ENCODE data around the gene ZP1.

DNA sequence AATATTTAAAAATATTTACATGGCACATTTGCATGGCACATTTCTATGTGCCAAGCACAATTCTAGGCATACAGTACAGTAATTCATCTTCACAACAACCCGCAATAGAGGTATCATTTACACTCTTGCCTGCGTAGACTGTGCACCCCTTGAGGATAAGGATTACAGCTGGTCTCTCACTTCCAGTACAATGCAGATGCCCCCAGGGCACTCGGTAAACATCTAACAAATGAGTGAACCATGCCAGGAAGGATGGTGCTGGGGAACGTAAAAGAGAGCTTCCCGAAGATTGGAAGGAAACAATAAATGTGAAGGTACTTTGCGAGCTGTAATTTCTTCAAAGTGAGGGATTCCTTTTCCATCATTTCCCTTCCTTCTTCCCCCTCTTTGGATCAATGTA, 37.7 kb downstream of the ZP1 start:
- TF ChIP-seq, protein P1, sequence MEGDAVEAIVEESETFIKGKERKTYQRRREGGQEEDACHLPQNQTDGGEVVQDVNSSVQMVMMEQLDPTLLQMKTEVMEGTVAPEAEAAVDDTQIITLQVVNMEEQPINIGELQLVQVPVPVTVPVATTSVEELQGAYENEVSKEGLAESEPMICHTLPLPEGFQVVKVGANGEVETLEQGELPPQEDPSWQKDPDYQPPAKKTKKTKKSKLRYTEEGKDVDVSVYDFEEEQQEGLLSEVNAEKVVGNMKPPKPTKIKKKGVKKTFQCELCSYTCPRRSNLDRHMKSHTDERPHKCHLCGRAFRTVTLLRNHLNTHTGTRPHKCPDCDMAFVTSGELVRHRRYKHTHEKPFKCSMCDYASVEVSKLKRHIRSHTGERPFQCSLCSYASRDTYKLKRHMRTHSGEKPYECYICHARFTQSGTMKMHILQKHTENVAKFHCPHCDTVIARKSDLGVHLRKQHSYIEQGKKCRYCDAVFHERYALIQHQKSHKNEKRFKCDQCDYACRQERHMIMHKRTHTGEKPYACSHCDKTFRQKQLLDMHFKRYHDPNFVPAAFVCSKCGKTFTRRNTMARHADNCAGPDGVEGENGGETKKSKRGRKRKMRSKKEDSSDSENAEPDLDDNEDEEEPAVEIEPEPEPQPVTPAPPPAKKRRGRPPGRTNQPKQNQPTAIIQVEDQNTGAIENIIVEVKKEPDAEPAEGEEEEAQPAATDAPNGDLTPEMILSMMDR (IDR thresholded peaks at IDR 0.05) = no peak
- no peak for TF ChIP-seq POLR2A (IDR thresholded peaks at IDR 0.05)
- TF ChIP-seq POLR2AphosphoS5 (IDR thresholded peaks at IDR 0.05) = no peak
